B cell (primary cell): ENCODE results near the gene DYRK3. TPM values are rescaled to one million over a fixed set of nuclear protein-coding genes. Genes with fewer than 3 reads are reported as not detected.

Source experiments
- ATAC-seq: fragments of 200-7000 bp; cut with Tn5 transposase; one replicate; pipeline ENCODE4 v1.10.0; 2021; ENCODE audit warnings: low read depth, mild to moderate bottlenecking, moderate number of reproducible peaks, moderate library complexity
- CTCF ChIA-PET: fragments of 350-600 bp; sonication (Branson Sonifier 250); formaldehyde crosslinking; loops from one replicate; lab custom pipeline; 2021; ENCODE audit warnings: antibody characterized with exemption, inconsistent platforms; lab: Charles Lee
- POLR2A ChIA-PET: fragments of 350-600 bp; sonication (Branson Sonifier 250); formaldehyde crosslinking; loops from one replicate; lab custom pipeline; 2021; ENCODE audit warnings: antibody characterized with exemption; lab: Charles Lee
- DNase-seq: peaks from one replicate; pipeline ENCODE4 v3.0.0; 2013
- H2AFZ ChIP-seq: 2 replicates; pipeline ENCODE4 v1.6.1; 2012; ENCODE audit warnings: mild to moderate bottlenecking, low read depth, low read length; ENCODE audit not compliant: insufficient read depth, poor library complexity, severe bottlenecking
- H3K27ac ChIP-seq, 2 donors: 1 replicate in 1 of 2; 2 replicates in 1 of 2; pipeline ENCODE4 v1.5.1; 2012 to 2013; ENCODE audit warnings: low read length in 2 of 2, mild to moderate bottlenecking in 2 of 2, moderate library complexity in 1 of 2
- H3K27me3 ChIP-seq, 4 experiments: fragments of 200-600 bp in 1 of 4; sonication (generic) in 1 of 4; replicated peaks in 1 of 4; 1 replicate in 2 of 4; 2 replicates in 2 of 4; pipeline versions ENCODE4 v1.6.1 to v1.7.0; 2013 to 2016; ENCODE audit warnings: low read length in 3 of 4, mild to moderate bottlenecking in 2 of 4, mixed read lengths in 1 of 4, moderate library complexity in 1 of 4; ENCODE audit not compliant: insufficient read depth in 4 of 4, control insufficient read depth in 3 of 4; ENCODE audit errors: control extremely low read depth in 1 of 4
- H3K36me3 ChIP-seq, 2 experiments: replicated peaks in 1 of 2; 1 replicate in 1 of 2; 2 replicates in 1 of 2; pipeline versions ENCODE4 v1.6.1 to v1.7.1; 2013; ENCODE audit warnings: low read length in 1 of 2; ENCODE audit not compliant: insufficient read depth in 2 of 2, control insufficient read depth in 1 of 2; ENCODE audit errors: control extremely low read depth in 1 of 2, extremely low read depth in 1 of 2
- H3K4me1 ChIP-seq, 2 donors: fragments of 200-600 bp in 1 of 2; sonication (generic) in 1 of 2; 1 replicate in 1 of 2; 2 replicates in 1 of 2; pipeline versions ENCODE4 v1.5.1 to v1.6.1; 2013 to 2017; ENCODE audit warnings: low read length in 2 of 2; ENCODE audit not compliant: control insufficient read depth in 2 of 2, insufficient read depth in 2 of 2
- H3K4me2 ChIP-seq: replicated peaks from 2 replicates; pipeline ENCODE3; 2012; ENCODE audit warnings: mild to moderate bottlenecking, low read depth, low read length; ENCODE audit not compliant: poor library complexity, severe bottlenecking
- H3K4me3 ChIP-seq, 5 experiments: fragments of 200-600 bp in 1 of 5; sonication (generic) in 1 of 5; 1 replicate in 3 of 5; 2 replicates in 2 of 5; pipeline versions ENCODE4 v1.5.1 to v1.7.0; 2011 to 2016; ENCODE audit warnings: low read length in 4 of 5, mild to moderate bottlenecking in 4 of 5, low read depth in 2 of 5, control low read depth in 1 of 5, moderate library complexity in 1 of 5; ENCODE audit not compliant: insufficient read depth in 1 of 5; ENCODE audit errors: control extremely low read depth in 1 of 5, extremely low read depth in 1 of 5
- H3K79me2 ChIP-seq: fragments of 200-600 bp; sonication (generic); one replicate; pipeline ENCODE4 v1.6.0; 2016; ENCODE audit warnings: low read length; ENCODE audit not compliant: control insufficient read depth, insufficient read depth
- H3K9ac ChIP-seq: fragments of 200-600 bp; sonication (generic); 2 replicates; pipeline ENCODE4 v1.6.1; 2017; ENCODE audit warnings: mild to moderate bottlenecking, low read length, moderate library complexity
- H3K9me3 ChIP-seq, 3 donors: one replicate each; pipeline versions ENCODE4 v1.6.1 to v1.7.1; 2013; ENCODE audit warnings: low read length in 2 of 3; ENCODE audit not compliant: control insufficient read depth in 2 of 3, insufficient read depth in 1 of 3; ENCODE audit errors: control extremely low read depth in 1 of 3
- H4K20me1 ChIP-seq: 2 replicates; pipeline ENCODE4 v1.6.0; 2012; ENCODE audit warnings: mild to moderate bottlenecking, low read length; ENCODE audit not compliant: insufficient read depth, control insufficient read depth, poor library complexity, severe bottlenecking
- H3K27ac Mint-ChIP-seq: one replicate; pipeline ENCODE4 v1.8.0; 2021; ENCODE audit warnings: mixed read lengths
- H3K27me3 Mint-ChIP-seq: one replicate; pipeline ENCODE4 v1.8.0; 2021; ENCODE audit warnings: mixed read lengths
- H3K4me1 Mint-ChIP-seq: one replicate; pipeline ENCODE4 v1.8.0; 2021; ENCODE audit warnings: mixed read lengths
- H3K4me3 Mint-ChIP-seq: one replicate; pipeline ENCODE4 v1.8.0; 2021; ENCODE audit warnings: mixed read lengths
- H3K9me3 Mint-ChIP-seq: one replicate; pipeline ENCODE4 v1.8.0; 2022; ENCODE audit warnings: mixed read lengths; ENCODE audit not compliant: insufficient read depth
- CTCF ChIP-seq: fragments of 200-600 bp; IDR thresholded peaks from one replicate; pipeline ENCODE4 v1.8.0; 2022; ENCODE audit warnings: antibody characterized with exemption, mild to moderate bottlenecking
- EZH2 ChIP-seq: IDR thresholded peaks from 2 replicates; pipeline ENCODE4 v1.6.1; 2012; ENCODE audit warnings: borderline replicate concordance, low read depth, mild to moderate bottlenecking, moderate library complexity, low read length; ENCODE audit not compliant: insufficient read depth, poor library complexity, severe bottlenecking
- WGBS: methylation state at CpG from one replicate; pipeline ENCODE4 v1.1.5; 2013; ENCODE audit warnings: missing lambda C conversion rate; ENCODE audit not compliant: insufficient coverage; 5-methylcytosine and 5-hydroxymethylcytosine counted together
- intact Hi-C: fragments of 100-400 bp; cut with micrococcal nuclease; formaldehyde crosslinking; loops from one replicate; pipeline ENCODE4 v1.10.0; 2022
- polyA plus RNA-seq: library from polyadenylated mRNA; depleted of rRNA; stranded (reverse); fragments of >200 nt; gene quantifications from 2 replicates; pipeline ENCODE4 v1.2.3, GENCODE V29; 2012
- total RNA-seq, 2 donors: library from RNA; stranded (reverse); fragments of 120-200 nt in 1 of 2; gene quantifications; 1 replicate in 1 of 2; 2 replicates in 1 of 2; pipeline versions ENCODE4 v1.2.3 to v1.2.4, GENCODE V29; 2013 to 2022

Gene DYRK3
- total and polyA plus RNA-seq, 2 donors (not counting 1 experiment from before 2014, with no cell fraction given), result 0.30 TPM; not detected in 1

GRCh38 chr1:206655471-206655882 is 20.1 kb downstream of the DYRK3 start:
- DNase-seq (no peak), ATAC-seq (no peak)
- peaks cover 0 to 24% (median 8%) of the 10 kb centered on the region in 4 experiments for H3K27me3 ChIP-seq
- Mint-ChIP-seq H3K27me3 (peaks cover 17% of the 10 kb centered on the region), H3K4me3 (no peak overlapping the region), H3K27ac (no peak overlapping the region), H3K4me1 (peaks cover 14% of the 10 kb centered on the region), H3K9me3 (no peaks in the 10 kb centered on the region)
- H3K9ac ChIP-seq, result no peak overlapping the region
- H2AFZ ChIP-seq, result no peak overlapping the region
- 100% methylated on average over 2 of the region's 4 CpGs for WGBS
- TF ChIP-seq CTCF (no peak), EZH2 (no peak)
- no peaks in the 10 kb centered on the region for H3K36me3 ChIP-seq
- CTCF ChIA-PET, result interaction anchor here (0.8 to 18.6 kb wide), 7 partner anchors 8 to 326 kb away, joined by 3 to 215 read pairs (median 3); partner anchors contain the start of gene DYRK3
- H4K20me1 ChIP-seq, result no peaks in the 10 kb centered on the region
- no peak overlapping the region for H3K27ac ChIP-seq
- H3K4me2 ChIP-seq, result no peak overlapping the region
- POLR2A ChIA-PET, result interaction anchor here (0.6 kb wide), 1 partner anchor 86 kb away, joined by 4 read pairs; no protein-coding TSS in a partner anchor
- no peaks in the 10 kb centered on the region for H3K79me2 ChIP-seq
- intact Hi-C loops, result no loop called here
- H3K4me1 ChIP-seq, result peaks cover 13 to 15% of the 10 kb centered on the region in 2 donors
- H3K9me3 ChIP-seq, result no peaks in the 10 kb centered on the region
- no peak overlapping the region for H3K4me3 ChIP-seq

GRCh38 chr1:206656936-206657335 is 21.6 kb downstream of the DYRK3 start:
- H3K4me3 ChIP-seq, result no peak overlapping the region
- H3K4me1 ChIP-seq, result peaks cover 13 to 15% of the 10 kb centered on the region in 2 donors
- H3K27me3 ChIP-seq, result peaks cover 0 to 25% (median 8%) of the 10 kb centered on the region in 4 experiments
- no peak overlapping the region for H3K27ac ChIP-seq
- H3K9me3 Mint-ChIP-seq, result no peaks in the 10 kb centered on the region
- H3K27ac Mint-ChIP-seq, result no peak overlapping the region
- no peak overlapping the region for H3K9ac ChIP-seq
- H3K4me3 Mint-ChIP-seq, result no peak overlapping the region
- intact Hi-C loops, result no loop called here
- H3K36me3 ChIP-seq, result no peaks in the 10 kb centered on the region
- H3K79me2 ChIP-seq, result no peaks in the 10 kb centered on the region
- ATAC-seq (no peak), DNase-seq (no peak)
- no peaks in the 10 kb centered on the region for H3K9me3 ChIP-seq
- no peak overlapping the region for H3K4me2 ChIP-seq
- CTCF ChIA-PET, result interaction anchor here (1.1 to 18.6 kb wide), 15 partner anchors 8 to 325 kb away, joined by 3 to 215 read pairs (median 13); partner anchors contain the start of gene DYRK3
- 89% methylated on average over 3 of the region's 3 CpGs for WGBS
- POLR2A ChIA-PET, result no interaction called here
- H3K27me3 Mint-ChIP-seq, result peaks cover 24% of the 10 kb centered on the region
- TF ChIP-seq CTCF (no peak), EZH2 (no peak)
- H4K20me1 ChIP-seq, result no peaks in the 10 kb centered on the region
- no peak overlapping the region for H2AFZ ChIP-seq
- H3K4me1 Mint-ChIP-seq, result peaks cover 14% of the 10 kb centered on the region
